ENCODE data around the gene ZSWIM3. TPM values are rescaled to one million over a fixed set of nuclear protein-coding genes. Genes with fewer than 3 reads are reported as not detected.

ZSWIM3 gene
- total RNA-seq, 1 experiment from 2014 or later = 6.4 TPM

DNA sequence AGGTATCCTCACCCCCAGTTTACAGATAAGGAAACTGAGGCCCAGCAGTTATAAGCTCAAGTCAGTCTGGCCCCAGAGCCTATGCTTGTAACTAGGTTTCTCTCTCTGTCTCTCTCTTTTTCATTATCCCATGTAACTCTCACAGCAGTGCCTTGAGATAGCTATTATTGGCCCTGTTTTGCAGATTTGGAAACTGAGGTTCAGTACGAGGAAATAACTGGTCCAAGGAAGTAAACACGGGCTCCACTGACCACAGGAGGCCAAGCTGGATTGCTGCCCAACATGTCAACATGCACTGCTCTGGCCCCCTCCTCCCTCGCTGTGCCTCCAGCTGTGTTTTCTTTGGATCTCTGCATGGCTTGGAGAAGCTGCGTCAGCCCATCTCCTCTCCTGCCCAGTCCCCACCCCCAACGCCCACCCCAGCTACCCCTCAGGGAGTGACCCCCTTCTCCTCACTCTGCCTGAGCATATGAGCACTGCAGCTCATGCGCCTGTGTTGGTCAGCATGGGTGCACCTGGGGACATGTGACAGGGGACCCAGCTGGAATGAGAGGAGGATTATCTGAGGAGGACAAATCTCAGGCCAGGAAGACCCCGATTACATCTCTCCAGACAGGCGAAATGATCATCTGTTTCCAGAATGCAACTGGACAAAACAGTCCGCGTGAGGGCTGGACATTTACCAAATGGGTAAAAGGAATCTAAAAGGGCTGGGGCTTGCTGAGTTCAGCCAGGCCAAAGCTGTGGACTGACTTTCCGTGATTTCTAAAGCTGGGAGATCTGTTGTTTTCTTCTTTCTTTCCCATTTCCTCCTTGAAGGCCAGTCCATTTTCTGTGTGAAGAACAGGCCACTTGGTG lies 62.4 kb downstream of the ZSWIM3 start:
- H3K27me3 Mint-ChIP-seq (ENCODE audit: insufficient read depth, unreplicated experiment) = no peaks in the 10 kb centered on the region
- CTCF ChIA-PET = interaction anchor here (0.5 to 1.6 kb wide), 5 partner anchors 10 to 133 kb away, joined by 3 to 6 read pairs (median 3); no protein-coding TSS in a partner anchor
- Histone ChIP-seq H3K9me3 (no peaks in the 10 kb centered on the region), H3K36me3 (ENCODE audit: control insufficient read depth, insufficient read depth, low read length) (no peaks in the 10 kb centered on the region), H3K27me3 (replicated peaks; ENCODE audit: control insufficient read depth, insufficient read depth, low read length) (no peaks in the 10 kb centered on the region), H3K4me3 (ENCODE audit: low read depth, low read length) (no peak overlapping the region), H3K4me1 (peaks cover 24% of the 10 kb centered on the region)
- no peaks in the 10 kb centered on the region for H3K36me3 Mint-ChIP-seq (ENCODE audit: insufficient read depth, unreplicated experiment)
- H3K4me1 Mint-ChIP-seq (ENCODE audit: low read depth, unreplicated experiment) = peaks cover 7% of the 10 kb centered on the region
- no peaks in the 10 kb centered on the region for H3K9me3 Mint-ChIP-seq (ENCODE audit: unreplicated experiment)
- DNase-seq = no peak
- intact Hi-C loops (cut with micrococcal nuclease; ENCODE audit: unreplicated experiment) = no loop called here
- TF ChIP-seq, protein P1, sequence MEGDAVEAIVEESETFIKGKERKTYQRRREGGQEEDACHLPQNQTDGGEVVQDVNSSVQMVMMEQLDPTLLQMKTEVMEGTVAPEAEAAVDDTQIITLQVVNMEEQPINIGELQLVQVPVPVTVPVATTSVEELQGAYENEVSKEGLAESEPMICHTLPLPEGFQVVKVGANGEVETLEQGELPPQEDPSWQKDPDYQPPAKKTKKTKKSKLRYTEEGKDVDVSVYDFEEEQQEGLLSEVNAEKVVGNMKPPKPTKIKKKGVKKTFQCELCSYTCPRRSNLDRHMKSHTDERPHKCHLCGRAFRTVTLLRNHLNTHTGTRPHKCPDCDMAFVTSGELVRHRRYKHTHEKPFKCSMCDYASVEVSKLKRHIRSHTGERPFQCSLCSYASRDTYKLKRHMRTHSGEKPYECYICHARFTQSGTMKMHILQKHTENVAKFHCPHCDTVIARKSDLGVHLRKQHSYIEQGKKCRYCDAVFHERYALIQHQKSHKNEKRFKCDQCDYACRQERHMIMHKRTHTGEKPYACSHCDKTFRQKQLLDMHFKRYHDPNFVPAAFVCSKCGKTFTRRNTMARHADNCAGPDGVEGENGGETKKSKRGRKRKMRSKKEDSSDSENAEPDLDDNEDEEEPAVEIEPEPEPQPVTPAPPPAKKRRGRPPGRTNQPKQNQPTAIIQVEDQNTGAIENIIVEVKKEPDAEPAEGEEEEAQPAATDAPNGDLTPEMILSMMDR (IDR thresholded peaks at IDR 0.05; ENCODE audit: insufficient read depth in 1 of 2, low read depth in 1 of 2, low read length in 1 of 2, severe bottlenecking in 1 of 2, unreplicated experiment in 1 of 2) = no peak
- H3K27ac Mint-ChIP-seq (ENCODE audit: unreplicated experiment) = no peak overlapping the region
- BruUV-seq (replicated peaks) = no TSS peak
- H3K4me3 Mint-ChIP-seq (ENCODE audit: unreplicated experiment) = no peak overlapping the region
- POLR2A ChIA-PET = interaction anchor here (1.1 to 2.4 kb wide), 3 partner anchors 10 to 38 kb away, joined by 3 to 17 read pairs (median 4); partner anchors contain the start of gene PCIF1

DNA sequence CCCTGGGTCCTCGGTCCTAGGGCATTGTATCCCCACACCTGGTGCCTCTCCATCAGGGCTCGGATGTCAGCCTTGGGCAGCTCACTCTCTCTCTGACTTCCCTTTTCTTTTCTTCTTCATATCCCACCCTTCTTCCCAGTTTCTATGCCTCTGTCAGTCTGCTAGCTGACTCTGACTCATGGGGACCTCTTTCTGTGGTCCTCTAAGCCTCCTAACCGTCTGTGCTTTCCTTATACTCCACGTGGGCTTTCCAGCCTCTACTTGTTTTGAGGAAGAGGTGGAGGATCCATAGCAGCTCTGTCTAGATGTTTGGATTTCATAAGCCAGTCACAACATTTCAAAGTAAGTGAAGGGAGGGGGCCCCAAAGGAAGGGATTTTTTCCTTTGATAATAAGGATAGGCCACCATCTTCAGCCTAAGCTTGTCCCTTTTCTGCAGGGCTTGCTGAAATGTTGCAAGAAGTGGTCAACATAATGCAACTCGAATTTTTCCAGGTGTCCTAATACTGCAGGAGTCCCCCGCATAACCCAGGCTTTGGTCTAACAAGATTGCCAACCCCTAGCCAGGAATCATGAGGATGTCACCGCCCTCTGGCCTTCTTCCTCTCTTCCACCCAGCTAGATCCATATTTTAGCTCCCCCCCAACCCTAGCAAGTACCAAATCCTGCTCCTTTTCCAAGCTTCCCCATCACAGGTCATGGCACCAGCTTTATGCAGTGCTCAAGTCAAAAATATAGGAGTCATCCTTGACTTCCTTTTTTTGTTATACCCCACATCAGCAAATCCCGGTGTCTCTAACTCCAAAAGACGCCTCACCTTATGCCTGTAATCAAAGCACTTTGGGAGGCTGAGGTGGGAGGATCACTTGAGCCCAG lies 63.3 kb downstream of the ZSWIM3 start:
- TF ChIP-seq, protein P1 (IDR thresholded peaks at IDR 0.05; ENCODE audit: insufficient read depth in 1 of 2, low read depth in 1 of 2, low read length in 1 of 2, severe bottlenecking in 1 of 2, unreplicated experiment in 1 of 2) = no peak
- ChIA-PET CTCF (interaction anchor here (0.5 to 1.6 kb wide), 7 partner anchors 11 to 848 kb away, joined by 3 to 6 read pairs (median 3); partner anchors contain the start of genes CTSA and NEURL2), POLR2A (interaction anchor here (1.1 to 2.4 kb wide), 2 partner anchors 14 to 39 kb away, joined by 3 to 17 read pairs; partner anchors contain the start of gene PCIF1)
- H3K4me1 Mint-ChIP-seq (ENCODE audit: low read depth, unreplicated experiment) = peaks cover 7% of the 10 kb centered on the region
- DNase-seq = no peak
- H3K9me3 Mint-ChIP-seq (ENCODE audit: unreplicated experiment) = no peaks in the 10 kb centered on the region
- no peaks in the 10 kb centered on the region for H3K27me3 Mint-ChIP-seq (ENCODE audit: insufficient read depth, unreplicated experiment)
- intact Hi-C loops (cut with micrococcal nuclease; ENCODE audit: unreplicated experiment) = no loop called here
- no peak overlapping the region for H3K4me3 Mint-ChIP-seq (ENCODE audit: unreplicated experiment)
- Histone ChIP-seq H3K4me3 (ENCODE audit: low read depth, low read length) (no peak overlapping the region), H3K4me1 (peaks cover 24% of the 10 kb centered on the region), H3K27me3 (replicated peaks; ENCODE audit: control insufficient read depth, insufficient read depth, low read length) (no peaks in the 10 kb centered on the region), H3K9me3 (no peaks in the 10 kb centered on the region), H3K36me3 (ENCODE audit: control insufficient read depth, insufficient read depth, low read length) (no peaks in the 10 kb centered on the region)
- no TSS peak for BruUV-seq (replicated peaks)
- H3K27ac Mint-ChIP-seq (ENCODE audit: unreplicated experiment) = no peak overlapping the region
- no peaks in the 10 kb centered on the region for H3K36me3 Mint-ChIP-seq (ENCODE audit: insufficient read depth, unreplicated experiment)
